Activated CD8-positive, alpha-beta memory T cell treated with anti-CD3 and anti-CD28 coated beads, Interleukin-2, amount 50 U/mL, for 1 hour (primary cell): Measurements from ENCODE around the gene TIRAP.

Experiments
- DNase-seq: peaks from one replicate; pipeline ENCODE4 v3.0.0-alpha.2; 2020; ENCODE audit errors: extremely low read depth

TIRAP gene

DNA sequence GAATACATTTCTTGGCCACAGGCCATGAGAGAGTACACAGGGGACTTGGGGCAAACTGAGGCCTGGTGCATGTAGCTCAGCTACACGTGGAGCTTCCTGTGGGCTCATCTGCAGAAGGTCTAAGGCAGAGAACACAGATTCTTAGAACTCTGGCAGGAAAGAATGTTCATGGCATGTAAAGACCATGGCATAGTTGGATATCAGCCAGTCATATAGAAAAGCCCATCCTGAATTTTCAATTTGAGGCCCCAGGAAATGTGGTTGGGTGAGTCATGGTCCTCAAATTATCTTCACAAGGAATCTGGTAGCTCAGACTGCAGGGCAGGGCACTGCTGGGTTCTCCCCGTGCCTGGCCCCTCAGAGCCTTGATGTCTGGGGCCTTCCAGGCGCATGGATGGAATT, 58.9 kb downstream of the TIRAP start:
- DNase-seq = no peak

DNA sequence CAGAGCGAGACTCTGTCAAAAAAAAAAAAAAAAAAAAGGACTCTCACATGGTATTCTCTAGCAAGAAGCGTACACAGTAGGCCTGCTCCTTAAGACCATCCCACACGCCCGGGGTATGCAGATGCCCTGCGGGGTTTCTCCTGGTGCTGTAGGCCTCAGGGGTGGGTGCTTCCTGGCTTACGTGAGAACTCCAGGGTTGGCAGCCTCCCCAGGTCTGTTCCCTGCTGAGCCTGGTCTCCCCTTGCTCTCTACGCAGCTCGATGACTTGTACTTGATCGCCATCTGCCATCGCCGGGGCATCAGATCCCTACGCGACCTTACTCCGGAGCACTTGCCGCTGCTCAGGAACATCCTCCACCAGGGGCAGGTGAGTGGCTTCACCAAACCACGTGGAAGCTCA, 60.2 kb downstream of the TIRAP start:
- no peak for DNase-seq
